WTC11 (cell line): ENCODE measurements around the gene SYTL2. TPM values are rescaled to one million over a fixed set of nuclear protein-coding genes. Genes with fewer than 3 reads are reported as not detected.

ENCODE experiments used
- ATAC-seq: fragments of 200-7000 bp; cut with Tn5 transposase; 2 replicates; pipeline ENCODE4 v1.10.0; 2021; ENCODE audit warnings: mild to moderate bottlenecking, moderate library complexity
- CTCF ChIA-PET: fragments of 300-600 bp; sonication (Branson Sonifier 250); formaldehyde crosslinking; loops from one replicate; lab custom pipeline; 2021; ENCODE audit warnings: antibody characterized with exemption; lab: Charles Lee
- POLR2A ChIA-PET: fragments of 350-600 bp; sonication (Branson Sonifier 250); formaldehyde crosslinking; loops from one replicate; lab custom pipeline; 2021; ENCODE audit warnings: antibody characterized with exemption; lab: Charles Lee
- DNase-seq: peaks from one replicate; pipeline ENCODE4 v3.0.0; 2021; ENCODE audit warnings: low spot score
- H3K27ac Mint-ChIP-seq: 2 replicates; pipeline ENCODE4 v1.8.0; 2021; ENCODE audit warnings: mixed read lengths
- H3K27me3 Mint-ChIP-seq: 2 replicates; pipeline ENCODE4 v1.8.0; 2021; ENCODE audit warnings: low read depth, mild to moderate bottlenecking, moderate library complexity, mixed read lengths
- H3K36me3 Mint-ChIP-seq: 2 replicates; pipeline ENCODE4 v1.8.0; 2021; ENCODE audit warnings: mixed read lengths
- H3K4me1 Mint-ChIP-seq: 2 replicates; pipeline ENCODE4 v1.8.0; 2022; ENCODE audit warnings: mixed read lengths
- H3K4me3 Mint-ChIP-seq: 2 replicates; pipeline ENCODE4 v1.8.0; 2021; ENCODE audit warnings: mild to moderate bottlenecking, moderate library complexity, mixed read lengths
- H3K9me3 Mint-ChIP-seq: 2 replicates; pipeline ENCODE4 v1.8.0; 2021; ENCODE audit warnings: mixed read lengths
- ATF6 ChIP-seq: sonication (generic); formaldehyde crosslinking; IDR thresholded peaks from 2 replicates; pipeline ENCODE4 v1.8.1; 2023; ENCODE audit warnings: mild to moderate bottlenecking, missing genetic modification reagents
- IRF1 ChIP-seq: sonication (generic); formaldehyde crosslinking; IDR thresholded peaks from 2 replicates; pipeline ENCODE4 v1.8.0; 2023; ENCODE audit warnings: missing genetic modification reagents
- IRF2 ChIP-seq: sonication (generic); formaldehyde crosslinking; IDR thresholded peaks from 2 replicates; pipeline ENCODE4 v1.8.0; 2022; ENCODE audit warnings: low read depth, missing genetic modification reagents, borderline replicate concordance
- MAX ChIP-seq: sonication (generic); formaldehyde crosslinking; IDR thresholded peaks from 2 replicates; pipeline ENCODE4 v1.8.0; 2022; ENCODE audit warnings: mild to moderate bottlenecking, missing genetic modification reagents
- NFE2L1 ChIP-seq: sonication (generic); formaldehyde crosslinking; IDR thresholded peaks from 2 replicates; pipeline ENCODE4 v1.8.1; 2023; ENCODE audit warnings: missing genetic modification reagents
- PRDM15 ChIP-seq: sonication (generic); formaldehyde crosslinking; IDR thresholded peaks from 2 replicates; pipeline ENCODE4 v1.8.0; 2022; ENCODE audit warnings: missing genetic modification reagents
- PRRX2 ChIP-seq: fragments of 250-450 bp; sonication (Bioruptor Pico); IDR thresholded peaks from 2 replicates; pipeline ENCODE4 v1.8.0; 2021; ENCODE audit warnings: mild to moderate bottlenecking
- TCF7 ChIP-seq: sonication (generic); formaldehyde crosslinking; IDR thresholded peaks from 2 replicates; pipeline ENCODE4 v1.8.0; 2022; ENCODE audit warnings: mild to moderate bottlenecking, low read depth, missing genetic modification reagents, moderate library complexity
- TEAD4 ChIP-seq: sonication (generic); formaldehyde crosslinking; IDR thresholded peaks from 2 replicates; pipeline ENCODE4 v1.8.0; 2022; ENCODE audit warnings: mild to moderate bottlenecking, missing genetic modification reagents
- ZNF121 ChIP-seq: sonication (generic); formaldehyde crosslinking; IDR thresholded peaks from 2 replicates; pipeline ENCODE4 v1.8.0; 2023; ENCODE audit warnings: missing genetic modification reagents
- ZNF219 ChIP-seq: sonication (generic); formaldehyde crosslinking; IDR thresholded peaks from 2 replicates; pipeline ENCODE4 v1.8.0; 2023; ENCODE audit warnings: missing genetic modification reagents, mild to moderate bottlenecking, borderline replicate concordance
- ZNF423 ChIP-seq: fragments of 250-450 bp; sonication (Bioruptor Pico); IDR thresholded peaks from 2 replicates; pipeline ENCODE4 v2.1.2; 2022; ENCODE audit warnings: mild to moderate bottlenecking, moderate library complexity
- total RNA-seq: library from RNA; stranded (reverse); gene quantifications from 3 replicates; pipeline ENCODE4 v1.2.3, GENCODE V29; 2021
- TF ChIP-seq, protein P1 (sequence below): sonication (generic); formaldehyde crosslinking; IDR thresholded peaks from 2 replicates; pipeline ENCODE4 v1.8.1; 2023; ENCODE audit warnings: mild to moderate bottlenecking, missing genetic modification reagents, moderate library complexity
- TF ChIP-seq, protein P2 (sequence below): fragments of 250-450 bp; sonication (Bioruptor Pico); IDR thresholded peaks from 2 replicates; pipeline ENCODE4 v1.9.0; 2021; ENCODE audit warnings: mild to moderate bottlenecking
- TF ChIP-seq, protein P3 (sequence below): fragments of 200-600 bp; IDR thresholded peaks from 2 replicates; pipeline ENCODE4 v1.8.0; 2022; ENCODE audit warnings: antibody characterized with exemption
- TF ChIP-seq, protein P4 (sequence below): fragments of 250-450 bp; sonication (Bioruptor Pico); IDR thresholded peaks from 2 replicates; pipeline ENCODE4 v1.8.0; 2021; ENCODE audit warnings: mild to moderate bottlenecking

The SYTL2 gene
- total RNA-seq, 1 experiment from 2014 or later, result 7.1 TPM

- POLR2A ChIA-PET, result no interaction called here
- no peak for TF ChIP-seq ZNF423 (CRISPR knock-in tag)
- TF ChIP-seq, protein P1, sequence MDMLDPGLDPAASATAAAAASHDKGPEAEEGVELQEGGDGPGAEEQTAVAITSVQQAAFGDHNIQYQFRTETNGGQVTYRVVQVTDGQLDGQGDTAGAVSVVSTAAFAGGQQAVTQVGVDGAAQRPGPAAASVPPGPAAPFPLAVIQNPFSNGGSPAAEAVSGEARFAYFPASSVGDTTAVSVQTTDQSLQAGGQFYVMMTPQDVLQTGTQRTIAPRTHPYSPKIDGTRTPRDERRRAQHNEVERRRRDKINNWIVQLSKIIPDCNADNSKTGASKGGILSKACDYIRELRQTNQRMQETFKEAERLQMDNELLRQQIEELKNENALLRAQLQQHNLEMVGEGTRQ (CRISPR knock-in tag), result no peak
- TF ChIP-seq PRDM15 (CRISPR knock-in tag), result 0 out of 2 replicates have a peak, but pooled peaks have one; percentile 23
- no peak for ATAC-seq
- Mint-ChIP-seq H3K27me3 (peaks cover 5% of the 10 kb centered on the region; the same call in 1 of the 2 replicates), H3K4me3 (no peak overlapping the region), H3K9me3 (peaks cover 34% of the 10 kb centered on the region), H3K36me3 (peaks cover 17% of the 10 kb centered on the region), H3K4me1 (peaks cover 20% of the 10 kb centered on the region), H3K27ac (no peak overlapping the region)
- no peak for DNase-seq
- CTCF ChIA-PET, result interaction anchor here (0.7 kb wide), 1 partner anchor 33 kb away, joined by 3 read pairs; no protein-coding TSS in a partner anchor
These were observed 85.3 kb downstream of the SYTL2 start for GRCh38 chr11:85725510-85726258.

DNA sequence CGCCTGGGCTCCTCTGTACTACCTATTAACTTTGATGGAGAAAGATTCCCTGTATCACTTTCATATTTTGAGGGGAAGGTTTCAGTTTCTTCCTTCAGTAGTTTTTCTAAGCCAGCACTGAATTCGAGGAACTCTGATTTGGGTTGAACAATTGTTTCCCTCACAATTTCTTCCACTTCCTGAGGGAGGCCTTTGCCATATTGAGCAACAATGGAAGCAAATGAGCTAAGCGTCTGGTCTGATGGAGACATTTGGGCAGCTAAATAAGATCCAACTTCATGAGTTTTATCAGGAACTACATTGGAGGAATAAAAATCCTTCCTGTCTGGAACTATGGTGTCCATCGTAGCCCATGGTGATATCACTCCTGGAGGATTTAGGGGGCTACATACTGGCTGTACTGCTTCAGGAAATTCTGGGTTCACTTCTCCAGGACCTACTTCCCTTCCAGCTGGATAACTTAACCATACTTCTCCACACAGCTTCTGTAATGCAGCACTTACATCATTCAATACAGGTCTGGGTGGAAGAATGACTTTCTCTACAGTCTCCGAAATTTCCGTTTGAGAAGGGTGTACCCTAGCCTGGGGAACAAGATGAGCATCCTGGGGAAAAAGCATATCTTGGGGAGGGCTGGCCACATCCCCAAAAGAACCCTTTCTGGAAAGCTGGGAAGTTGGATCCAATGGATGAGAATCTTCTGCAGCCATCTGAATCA lies 86.0 kb downstream of the SYTL2 start:
- TF ChIP-seq IRF2 (CRISPR knock-in tag) (no peak), ZNF121 (CRISPR knock-in tag) (no peak)
- POLR2A ChIA-PET, result no interaction called here
- H3K36me3 Mint-ChIP-seq, result peaks cover 17% of the 10 kb centered on the region
- H3K27me3 Mint-ChIP-seq, result peaks cover 5% of the 10 kb centered on the region; the same call in 1 of the 2 replicates
- H3K9me3 Mint-ChIP-seq, result peaks cover 29% of the 10 kb centered on the region
- peaks cover 28% of the 10 kb centered on the region for H3K4me1 Mint-ChIP-seq
- CTCF ChIA-PET, result interaction anchor here (0.7 kb wide), 1 partner anchor 32 kb away, joined by 3 read pairs; no protein-coding TSS in a partner anchor
- ATAC-seq (no peak), DNase-seq (no peak)
- no peak overlapping the region for H3K27ac Mint-ChIP-seq
- H3K4me3 Mint-ChIP-seq, result no peak overlapping the region

DNA sequence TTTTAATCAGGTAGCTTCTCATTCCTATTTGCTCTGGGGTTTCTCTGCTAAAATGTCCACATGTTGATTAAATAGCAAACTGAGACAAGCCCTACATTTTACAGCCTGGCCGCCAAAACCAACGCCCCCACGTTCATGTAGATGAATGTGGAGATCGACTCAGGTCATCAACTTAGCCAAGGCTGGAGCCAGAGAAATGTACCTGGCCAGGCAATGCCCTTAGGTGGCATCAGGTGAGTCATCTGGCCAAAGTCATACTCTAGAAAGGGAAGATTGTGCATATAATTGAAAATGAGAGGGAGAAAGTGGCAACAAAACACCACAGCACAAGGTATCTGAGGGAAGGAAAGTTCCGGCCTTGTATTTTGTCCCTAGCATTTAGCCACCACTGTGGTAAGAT lies 87.9 kb downstream of the SYTL2 start:
- ChIA-PET POLR2A (no interaction called here), CTCF (no interaction called here)
- Mint-ChIP-seq H3K4me3 (no peak overlapping the region), H3K4me1 (peaks cover 46% of the 10 kb centered on the region), H3K27me3 (peaks cover 5% of the 10 kb centered on the region; the same call in 1 of the 2 replicates), H3K36me3 (peaks cover 17% of the 10 kb centered on the region), H3K27ac (no peak overlapping the region; the same call in 1 of the 2 replicates), H3K9me3 (peaks cover 28% of the 10 kb centered on the region)
- DNase-seq (no peak), ATAC-seq (no peak)
- TF ChIP-seq, protein P2, sequence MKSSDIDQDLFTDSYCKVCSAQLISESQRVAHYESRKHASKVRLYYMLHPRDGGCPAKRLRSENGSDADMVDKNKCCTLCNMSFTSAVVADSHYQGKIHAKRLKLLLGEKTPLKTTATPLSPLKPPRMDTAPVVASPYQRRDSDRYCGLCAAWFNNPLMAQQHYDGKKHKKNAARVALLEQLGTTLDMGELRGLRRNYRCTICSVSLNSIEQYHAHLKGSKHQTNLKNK (CRISPR knock-in tag), result no peak
- TF ChIP-seq, protein P3, sequence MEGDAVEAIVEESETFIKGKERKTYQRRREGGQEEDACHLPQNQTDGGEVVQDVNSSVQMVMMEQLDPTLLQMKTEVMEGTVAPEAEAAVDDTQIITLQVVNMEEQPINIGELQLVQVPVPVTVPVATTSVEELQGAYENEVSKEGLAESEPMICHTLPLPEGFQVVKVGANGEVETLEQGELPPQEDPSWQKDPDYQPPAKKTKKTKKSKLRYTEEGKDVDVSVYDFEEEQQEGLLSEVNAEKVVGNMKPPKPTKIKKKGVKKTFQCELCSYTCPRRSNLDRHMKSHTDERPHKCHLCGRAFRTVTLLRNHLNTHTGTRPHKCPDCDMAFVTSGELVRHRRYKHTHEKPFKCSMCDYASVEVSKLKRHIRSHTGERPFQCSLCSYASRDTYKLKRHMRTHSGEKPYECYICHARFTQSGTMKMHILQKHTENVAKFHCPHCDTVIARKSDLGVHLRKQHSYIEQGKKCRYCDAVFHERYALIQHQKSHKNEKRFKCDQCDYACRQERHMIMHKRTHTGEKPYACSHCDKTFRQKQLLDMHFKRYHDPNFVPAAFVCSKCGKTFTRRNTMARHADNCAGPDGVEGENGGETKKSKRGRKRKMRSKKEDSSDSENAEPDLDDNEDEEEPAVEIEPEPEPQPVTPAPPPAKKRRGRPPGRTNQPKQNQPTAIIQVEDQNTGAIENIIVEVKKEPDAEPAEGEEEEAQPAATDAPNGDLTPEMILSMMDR, result no peak
- TF ChIP-seq PRRX2 (CRISPR knock-in tag), result no peak
- TF ChIP-seq ZNF219, result no peak
- TF ChIP-seq IRF1, result no peak
- TF ChIP-seq TCF7 (CRISPR knock-in tag), result no peak
- TF ChIP-seq, protein P4, sequence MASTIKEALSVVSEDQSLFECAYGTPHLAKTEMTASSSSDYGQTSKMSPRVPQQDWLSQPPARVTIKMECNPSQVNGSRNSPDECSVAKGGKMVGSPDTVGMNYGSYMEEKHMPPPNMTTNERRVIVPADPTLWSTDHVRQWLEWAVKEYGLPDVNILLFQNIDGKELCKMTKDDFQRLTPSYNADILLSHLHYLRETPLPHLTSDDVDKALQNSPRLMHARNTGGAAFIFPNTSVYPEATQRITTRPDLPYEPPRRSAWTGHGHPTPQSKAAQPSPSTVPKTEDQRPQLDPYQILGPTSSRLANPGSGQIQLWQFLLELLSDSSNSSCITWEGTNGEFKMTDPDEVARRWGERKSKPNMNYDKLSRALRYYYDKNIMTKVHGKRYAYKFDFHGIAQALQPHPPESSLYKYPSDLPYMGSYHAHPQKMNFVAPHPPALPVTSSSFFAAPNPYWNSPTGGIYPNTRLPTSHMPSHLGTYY (CRISPR knock-in tag), result no peak
- no peak for TF ChIP-seq MAX (CRISPR knock-in tag)
- TF ChIP-seq ZNF121 (CRISPR knock-in tag), result no peak
- TF ChIP-seq TEAD4 (CRISPR knock-in tag), result no peak
- TF ChIP-seq ATF6, result no peak
- no peak for TF ChIP-seq NFE2L1
